Measurements from ENCODE around the gene MINDY2.
"Not testable (repeated sequence)": the region's sequence is repeated elsewhere in the genome, so short reads cannot be mapped to it uniquely, and the experiment has no call there.

The MINDY2 gene

GRCh38 chr15:58805095-58805494, 34.0 kb downstream of the MINDY2 start:
- H3K4me3 ChIP-seq (ENCODE audit: low read depth, low read length), result no peak overlapping the region
- DNase-seq (ENCODE audit: low read depth), result no peak

GRCh38 chr15:58823267-58823666, 52.2 kb downstream of the MINDY2 start:
- H3K4me3 ChIP-seq (ENCODE audit: low read depth, low read length); DNase-seq (ENCODE audit: low read depth): not testable (repeated sequence)

More at GRCh38 chr15:58805095-58805494, 34.0 kb downstream of the MINDY2 start:
- TF ChIP-seq, protein P1, sequence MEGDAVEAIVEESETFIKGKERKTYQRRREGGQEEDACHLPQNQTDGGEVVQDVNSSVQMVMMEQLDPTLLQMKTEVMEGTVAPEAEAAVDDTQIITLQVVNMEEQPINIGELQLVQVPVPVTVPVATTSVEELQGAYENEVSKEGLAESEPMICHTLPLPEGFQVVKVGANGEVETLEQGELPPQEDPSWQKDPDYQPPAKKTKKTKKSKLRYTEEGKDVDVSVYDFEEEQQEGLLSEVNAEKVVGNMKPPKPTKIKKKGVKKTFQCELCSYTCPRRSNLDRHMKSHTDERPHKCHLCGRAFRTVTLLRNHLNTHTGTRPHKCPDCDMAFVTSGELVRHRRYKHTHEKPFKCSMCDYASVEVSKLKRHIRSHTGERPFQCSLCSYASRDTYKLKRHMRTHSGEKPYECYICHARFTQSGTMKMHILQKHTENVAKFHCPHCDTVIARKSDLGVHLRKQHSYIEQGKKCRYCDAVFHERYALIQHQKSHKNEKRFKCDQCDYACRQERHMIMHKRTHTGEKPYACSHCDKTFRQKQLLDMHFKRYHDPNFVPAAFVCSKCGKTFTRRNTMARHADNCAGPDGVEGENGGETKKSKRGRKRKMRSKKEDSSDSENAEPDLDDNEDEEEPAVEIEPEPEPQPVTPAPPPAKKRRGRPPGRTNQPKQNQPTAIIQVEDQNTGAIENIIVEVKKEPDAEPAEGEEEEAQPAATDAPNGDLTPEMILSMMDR (IDR thresholded peaks at IDR 0.05; ENCODE audit: control insufficient read depth, extremely low read depth, insufficient read depth), result no peak

GRCh38 chr15:58830556-58830955, 59.5 kb downstream of the MINDY2 start:
- no peak for DNase-seq (ENCODE audit: low read depth)
- no peak overlapping the region for H3K4me3 ChIP-seq (ENCODE audit: low read depth, low read length)
- TF ChIP-seq, protein P1 (IDR thresholded peaks at IDR 0.05; ENCODE audit: control insufficient read depth, extremely low read depth, insufficient read depth), result no peak

GRCh38 chr15:58833681-58834426, 62.8 kb downstream of the MINDY2 start:
- DNase-seq (ENCODE audit: low read depth); H3K4me3 ChIP-seq (ENCODE audit: low read depth, low read length): not testable (repeated sequence)

DNA sequence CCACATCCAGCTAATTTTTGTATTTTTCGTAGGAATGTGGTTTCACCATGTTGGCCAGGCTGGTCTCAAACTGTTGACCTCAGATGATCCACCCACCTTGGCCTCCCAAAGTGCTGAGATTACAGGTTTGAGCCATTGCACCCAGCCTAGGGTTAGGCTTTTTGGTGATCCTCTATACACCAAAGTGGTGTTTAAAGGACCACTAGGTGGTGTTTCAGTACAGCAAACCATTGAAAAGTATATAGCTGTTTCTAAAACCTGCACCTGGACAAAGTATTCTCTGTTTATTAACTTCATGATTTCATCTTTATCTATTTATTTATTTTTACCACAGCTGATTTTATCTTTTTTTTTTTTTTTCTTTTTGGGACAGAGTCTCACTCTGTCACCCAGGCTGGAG, 68.4 kb downstream of the MINDY2 start:
- peak; percentile 7 for DNase-seq (ENCODE audit: low read depth)
- TF ChIP-seq, protein P1 (IDR thresholded peaks at IDR 0.05; ENCODE audit: control insufficient read depth, extremely low read depth, insufficient read depth), result peak; percentile 46

DNA sequence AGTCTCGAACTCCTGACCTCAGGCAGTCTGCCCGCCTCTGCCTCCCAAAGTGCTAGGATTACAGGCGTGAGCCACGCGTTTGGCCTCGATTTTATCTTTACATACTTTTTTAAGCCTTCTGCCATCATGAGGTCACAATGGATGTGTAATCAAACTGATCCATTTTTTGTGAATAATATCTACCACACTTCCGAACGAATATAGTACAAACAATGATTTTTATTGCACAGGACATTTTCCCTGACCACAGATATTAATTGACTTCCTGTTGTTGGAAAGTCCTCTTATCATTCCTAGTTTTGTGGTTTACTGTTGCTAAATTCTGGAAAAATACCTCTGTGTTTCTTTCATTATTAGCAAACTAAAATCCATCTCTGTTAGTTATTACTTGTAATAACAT, 68.9 kb downstream of the MINDY2 start:
- no peak overlapping the region for H3K4me3 ChIP-seq (ENCODE audit: low read depth, low read length)

More for the DNA sequence above, 68.4 kb downstream of the MINDY2 start:
- no peak overlapping the region for H3K4me3 ChIP-seq (ENCODE audit: low read depth, low read length)

DNA sequence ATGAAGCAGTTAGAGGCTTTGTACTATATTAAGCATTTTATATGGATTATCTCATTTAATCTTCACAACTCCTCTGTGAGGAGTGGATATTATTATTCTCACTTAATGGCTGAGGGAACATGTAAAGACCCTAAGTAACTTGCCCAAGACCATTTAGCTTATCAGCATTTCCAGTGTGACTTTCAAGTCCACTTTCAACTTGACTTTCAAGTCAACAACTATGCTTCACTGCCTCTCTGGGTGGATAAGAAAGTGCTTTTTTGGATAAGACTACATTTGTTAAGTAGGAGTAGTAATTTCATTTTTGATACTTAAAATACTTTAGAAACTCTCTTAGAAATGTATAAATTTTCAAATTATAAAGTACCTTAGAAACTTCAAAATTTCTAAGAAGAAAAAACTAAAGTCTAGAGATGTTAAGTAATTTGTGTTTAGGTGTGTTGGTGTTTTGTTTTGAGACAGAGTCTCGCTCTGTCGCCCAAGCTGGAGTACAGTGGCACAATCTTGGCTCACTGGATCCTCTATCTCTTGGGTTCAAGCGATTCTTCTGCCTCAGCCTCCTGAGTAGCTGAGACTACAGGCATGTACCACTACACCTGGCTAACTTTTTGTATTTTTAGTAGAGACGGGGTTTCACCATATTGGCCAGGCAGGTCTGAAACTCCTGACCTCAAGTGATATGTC, 71.8 kb downstream of the MINDY2 start:
- TF ChIP-seq, protein P1 (IDR thresholded peaks at IDR 0.05; ENCODE audit: control insufficient read depth, extremely low read depth, insufficient read depth), result no peak
- no peak overlapping the region for H3K4me3 ChIP-seq (ENCODE audit: low read depth, low read length)
- DNase-seq (ENCODE audit: low read depth), result no peak

More for the DNA sequence above, 68.9 kb downstream of the MINDY2 start:
- no peak for DNase-seq (ENCODE audit: low read depth)
- TF ChIP-seq, protein P1 (IDR thresholded peaks at IDR 0.05; ENCODE audit: control insufficient read depth, extremely low read depth, insufficient read depth), result no peak

- not testable (repeated sequence) for H3K4me3 ChIP-seq (ENCODE audit: low read depth, low read length); DNase-seq (ENCODE audit: low read depth)
These were observed 80.1 kb downstream of the MINDY2 start for GRCh38 chr15:58851205-58851604.

Measured in LNCaP clone FGC (cell line).